Measurements from ENCODE around the gene IFT122. TPM values are rescaled to one million over a fixed set of nuclear protein-coding genes. Genes with fewer than 3 reads are reported as not detected.
"Not testable (repeated sequence)": the region's sequence is repeated elsewhere in the genome, so short reads cannot be mapped to it uniquely, and the experiment has no call there.

Gene IFT122
- total RNA-seq, 6 donors from 2014 or later: 23.7 to 126 (median 29.1) TPM

- Histone ChIP-seq H3K27me3 (no peaks in the 10 kb centered on the region), H3K4me3 (no peak overlapping the region), H3K36me3 (peaks cover 3 to 66% (median 23%) of the 10 kb centered on the region in 4 donors), H3K4me1 (peaks cover 0 to 14% (median 11%) of the 10 kb centered on the region in 4 donors), H3K9me3 (no peaks in the 10 kb centered on the region), H3K27ac (peak overlapping the region in 3 of 4 donors; percentile 35 to 47 (median 37))
- TF ChIP-seq EP300 (IDR thresholded peaks at IDR 0.05): no peak
- TF ChIP-seq POLR2AphosphoS5 (IDR thresholded peaks at IDR 0.05): peak; percentile 28 to 56
- no peak for TF ChIP-seq CTCF (IDR thresholded peaks at IDR 0.05)
- 57 to 77% methylated on average over 5 to 9 of the region's 9 CpGs for WGBS, 2 donors
- ATAC-seq (ENCODE audit: low FRiP score in 2 of 2) (no peak), DNase-seq (no peak)
Measured at GRCh38 chr3:129507181-129507831, 67.3 kb downstream of the IFT122 start.

GRCh38 chr3:129512595-129512994 lies 72.6 kb downstream of the IFT122 start:
- Histone ChIP-seq H3K36me3 (peaks cover 0 to 67% (median 15%) of the 10 kb centered on the region in 4 donors), H3K4me3 (no peak overlapping the region), H3K27ac (no peak overlapping the region), H3K4me1 (peaks cover 0 to 5% (median 0%) of the 10 kb centered on the region in 4 donors), H3K9me3 (no peaks in the 10 kb centered on the region), H3K27me3 (no peaks in the 10 kb centered on the region)
- ATAC-seq (ENCODE audit: low FRiP score in 2 of 2): no peak
- DNase-seq: no peak
- TF ChIP-seq POLR2AphosphoS5 (IDR thresholded peaks at IDR 0.05) (no peak), POLR2A (IDR thresholded peaks at IDR 0.05) (no peak), EP300 (IDR thresholded peaks at IDR 0.05) (no peak), CTCF (IDR thresholded peaks at IDR 0.05) (no peak)

GRCh38 chr3:129513705-129514104 lies 73.7 kb downstream of the IFT122 start:
- ATAC-seq (ENCODE audit: low FRiP score in 2 of 2) (no peak), DNase-seq (no peak)
- TF ChIP-seq POLR2A (IDR thresholded peaks at IDR 0.05) (no peak), EP300 (IDR thresholded peaks at IDR 0.05) (no peak), POLR2AphosphoS5 (IDR thresholded peaks at IDR 0.05) (no peak)
- peaks cover 0 to 69% (median 15%) of the 10 kb centered on the region in 4 donors for H3K36me3 ChIP-seq
- 94 to 96% methylated on average over 6 to 8 of the region's 8 CpGs for WGBS, 2 donors
- H3K27ac ChIP-seq: no peak overlapping the region
- H3K4me1 ChIP-seq: no peaks in the 10 kb centered on the region
- no peaks in the 10 kb centered on the region for H3K27me3 ChIP-seq
- no peak overlapping the region for H3K4me3 ChIP-seq
- no peaks in the 10 kb centered on the region for H3K9me3 ChIP-seq

GRCh38 chr3:129514110-129514509 lies 74.1 kb downstream of the IFT122 start:
- DNase-seq (no peak), ATAC-seq (ENCODE audit: low FRiP score in 2 of 2) (no peak)
- H3K9me3 ChIP-seq: no peaks in the 10 kb centered on the region
- no peak for TF ChIP-seq POLR2AphosphoS5 (IDR thresholded peaks at IDR 0.05)
- TF ChIP-seq CTCF (IDR thresholded peaks at IDR 0.05): no peak
- TF ChIP-seq EP300 (IDR thresholded peaks at IDR 0.05): no peak
- TF ChIP-seq POLR2A (IDR thresholded peaks at IDR 0.05): no peak
- H3K27ac ChIP-seq: no peak overlapping the region
- no peaks in the 10 kb centered on the region for H3K27me3 ChIP-seq
- H3K4me1 ChIP-seq: no peaks in the 10 kb centered on the region
- no peak overlapping the region for H3K4me3 ChIP-seq
- H3K36me3 ChIP-seq: peaks cover 0 to 72% (median 17%) of the 10 kb centered on the region in 4 donors
- WGBS, 2 donors: 86 to 97% methylated on average over 5 to 10 of the region's 10 CpGs

- H3K4me1 ChIP-seq: no peaks in the 10 kb centered on the region
- no peaks in the 10 kb centered on the region for H3K9me3 ChIP-seq
- DNase-seq: peak in 1 of 2 donors; percentile 70
- H3K4me3 ChIP-seq: no peak overlapping the region
- TF ChIP-seq POLR2A (IDR thresholded peaks at IDR 0.05) (no peak), CTCF (IDR thresholded peaks at IDR 0.05) (no peak), EP300 (IDR thresholded peaks at IDR 0.05) (no peak), POLR2AphosphoS5 (IDR thresholded peaks at IDR 0.05) (no peak)
- peaks cover 0 to 76% (median 19%) of the 10 kb centered on the region in 4 donors for H3K36me3 ChIP-seq
- no peak for ATAC-seq (ENCODE audit: low FRiP score in 2 of 2)
- no peak overlapping the region for H3K27ac ChIP-seq
- no peaks in the 10 kb centered on the region for H3K27me3 ChIP-seq
- WGBS, 2 donors: 96 to 99% methylated on average over 6 of the region's 6 CpGs
Measured at GRCh38 chr3:129514563-129514962, 74.5 kb downstream of the IFT122 start.

GRCh38 chr3:129515108-129515820 lies 75.2 kb downstream of the IFT122 start:
- ATAC-seq (ENCODE audit: low FRiP score in 2 of 2): not testable (repeated sequence)

GRCh38 chr3:129515821-129516432 lies 75.9 kb downstream of the IFT122 start:
- H3K4me3 ChIP-seq; H3K27ac ChIP-seq; DNase-seq; H3K9me3 ChIP-seq; H3K27me3 ChIP-seq; H3K4me1 ChIP-seq; ATAC-seq (ENCODE audit: low FRiP score in 2 of 2): not testable (repeated sequence)
- 90 to 99% methylated on average over 5 to 7 of the region's 7 CpGs for WGBS, 2 donors
- H3K36me3 ChIP-seq: peaks cover 0 to 76% (median 21%) of the 10 kb centered on the region in 4 donors

More at GRCh38 chr3:129515108-129515820, 75.2 kb downstream of the IFT122 start:
- peaks cover 0 to 76% (median 21%) of the 10 kb centered on the region in 4 donors for H3K36me3 ChIP-seq
- not testable (repeated sequence) for H3K4me1 ChIP-seq, H3K27me3 ChIP-seq, DNase-seq, H3K27ac ChIP-seq, H3K4me3 ChIP-seq, H3K9me3 ChIP-seq
- 90 to 94% methylated on average over 13 to 19 of the region's 25 CpGs for WGBS, 2 donors

Measured in upper lobe of left lung (tissue), 6 donors.